Kidney epithelial cell (primary cell): ENCODE measurements around the gene FTSJ3. TPM values are rescaled to one million over a fixed set of nuclear protein-coding genes. Genes with fewer than 3 reads are reported as not detected.

ENCODE experiments used
- DNase-seq: peaks from one replicate; pipeline ENCODE4 v3.0.0-alpha.2; 2010; ENCODE audit warnings: low read depth
- H3K27me3 ChIP-seq: 2 replicates; pipeline ENCODE4 v1.6.0; 2011; ENCODE audit warnings: low read length; ENCODE audit not compliant: control insufficient read depth, insufficient read depth
- H3K36me3 ChIP-seq: 2 replicates; pipeline ENCODE4 v1.5.1; 2011; ENCODE audit warnings: low read length; ENCODE audit not compliant: control insufficient read depth, insufficient read depth
- H3K4me3 ChIP-seq: 2 replicates; pipeline ENCODE4 v1.5.1; 2011; ENCODE audit warnings: low read depth, mild to moderate bottlenecking, control low read depth, low read length
- CTCF ChIP-seq: IDR thresholded peaks from 2 replicates; pipeline ENCODE4 v1.5.1; 2011; ENCODE audit warnings: mild to moderate bottlenecking, moderate library complexity, low read length, control low read depth, inconsistent platforms; ENCODE audit not compliant: insufficient read depth, poor library complexity, severe bottlenecking
- total RNA-seq: library from RNA; depleted of rRNA; stranded (reverse); fragments of >200 nt; gene quantifications from 2 replicates; pipeline ENCODE4 v1.2.3, GENCODE V29; 2015

Gene FTSJ3
- total RNA-seq, 1 donor from 2014 or later: 52.1 TPM

- H3K4me3 ChIP-seq: no peak overlapping the region
- DNase-seq: no peak
- peaks cover 13% of the 10 kb centered on the region for H3K36me3 ChIP-seq
- no peak for TF ChIP-seq CTCF
- no peaks in the 10 kb centered on the region for H3K27me3 ChIP-seq
Observed at GRCh38 chr17:63817736-63818385, 9.6 kb downstream of the FTSJ3 start.

- Histone ChIP-seq H3K4me3 (no peak overlapping the region), H3K36me3 (peaks cover 10% of the 10 kb centered on the region), H3K27me3 (no peaks in the 10 kb centered on the region)
- no peak for TF ChIP-seq CTCF
- DNase-seq: no peak
Observed at GRCh38 chr17:63816669-63817068, 10.8 kb downstream of the FTSJ3 start.

GRCh38 chr17:63816123-63816522 lies 11.3 kb downstream of the FTSJ3 start:
- no peak for DNase-seq
- H3K4me3 ChIP-seq: no peak overlapping the region
- H3K36me3 ChIP-seq: peaks cover 8% of the 10 kb centered on the region
- no peaks in the 10 kb centered on the region for H3K27me3 ChIP-seq
- no peak for TF ChIP-seq CTCF

- no peaks in the 10 kb centered on the region for H3K36me3 ChIP-seq
- DNase-seq: no peak
- no peak overlapping the region for H3K4me3 ChIP-seq
- no peaks in the 10 kb centered on the region for H3K27me3 ChIP-seq
- no peak for TF ChIP-seq CTCF
Observed at GRCh38 chr17:63809970-63810369, 17.5 kb downstream of the FTSJ3 start.

- Histone ChIP-seq H3K4me3 (no peak overlapping the region), H3K36me3 (no peaks in the 10 kb centered on the region), H3K27me3 (no peaks in the 10 kb centered on the region)
- DNase-seq: no peak
- no peak for TF ChIP-seq CTCF
Observed at GRCh38 chr17:63805591-63805990, 21.9 kb downstream of the FTSJ3 start.

GRCh38 chr17:63804328-63804727 lies 23.1 kb downstream of the FTSJ3 start:
- no peak for DNase-seq
- TF ChIP-seq CTCF: no peak
- no peaks in the 10 kb centered on the region for H3K27me3 ChIP-seq
- no peaks in the 10 kb centered on the region for H3K36me3 ChIP-seq
- no peak overlapping the region for H3K4me3 ChIP-seq
